Colon (tissue), 2 donors: Measurements from ENCODE around the gene ATP8A2.

ENCODE experiments used
- FAIRE-seq: peaks from 2 replicates; lab custom pipeline; 2012; peaks lifted over from hg19 to GRCh38; lab: Jason Lieb, UNC
- donor health status: control.
- donor health status: control.

The ATP8A2 gene

DNA sequence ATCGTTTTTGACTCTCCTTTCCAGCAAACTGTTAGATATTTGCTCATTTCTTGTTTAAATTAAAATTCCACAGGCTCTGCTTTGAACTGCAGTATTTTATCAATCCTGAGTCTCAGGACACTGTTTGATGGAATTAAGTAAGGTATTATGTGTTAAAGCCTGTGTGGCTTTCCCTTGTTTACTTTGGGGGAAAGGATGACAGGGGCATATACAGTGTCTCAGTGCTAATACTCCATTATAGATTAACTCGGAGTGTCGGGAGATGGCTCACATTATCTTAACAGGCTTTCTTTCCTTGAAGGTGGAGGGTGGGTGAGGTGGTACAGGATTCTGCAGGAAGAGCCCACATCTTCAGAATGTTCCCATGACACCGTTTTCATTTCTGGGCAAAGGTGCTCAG lies 595.4 kb downstream of the ATP8A2 start:
- FAIRE-seq, result no peak

DNA sequence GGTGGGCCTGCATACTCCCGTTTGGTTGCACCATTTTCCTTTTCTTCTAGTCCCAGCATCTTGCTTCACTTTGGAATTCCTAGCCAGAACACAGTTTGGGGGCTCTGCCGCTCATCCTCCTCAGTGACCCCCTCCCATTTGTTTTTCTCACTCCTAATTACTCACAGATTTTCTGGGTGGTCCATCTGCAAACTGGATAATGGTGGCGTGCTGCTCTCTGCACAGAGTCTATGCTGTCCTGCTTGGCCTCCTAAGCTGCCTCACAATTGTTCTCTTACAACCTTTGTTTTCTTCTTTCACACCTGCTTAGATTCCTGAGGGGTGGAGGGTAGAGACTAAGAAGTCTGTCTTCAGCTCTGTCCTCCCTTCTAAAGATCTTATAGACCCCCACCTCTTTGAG lies 599.3 kb downstream of the ATP8A2 start:
- no peak for FAIRE-seq

DNA sequence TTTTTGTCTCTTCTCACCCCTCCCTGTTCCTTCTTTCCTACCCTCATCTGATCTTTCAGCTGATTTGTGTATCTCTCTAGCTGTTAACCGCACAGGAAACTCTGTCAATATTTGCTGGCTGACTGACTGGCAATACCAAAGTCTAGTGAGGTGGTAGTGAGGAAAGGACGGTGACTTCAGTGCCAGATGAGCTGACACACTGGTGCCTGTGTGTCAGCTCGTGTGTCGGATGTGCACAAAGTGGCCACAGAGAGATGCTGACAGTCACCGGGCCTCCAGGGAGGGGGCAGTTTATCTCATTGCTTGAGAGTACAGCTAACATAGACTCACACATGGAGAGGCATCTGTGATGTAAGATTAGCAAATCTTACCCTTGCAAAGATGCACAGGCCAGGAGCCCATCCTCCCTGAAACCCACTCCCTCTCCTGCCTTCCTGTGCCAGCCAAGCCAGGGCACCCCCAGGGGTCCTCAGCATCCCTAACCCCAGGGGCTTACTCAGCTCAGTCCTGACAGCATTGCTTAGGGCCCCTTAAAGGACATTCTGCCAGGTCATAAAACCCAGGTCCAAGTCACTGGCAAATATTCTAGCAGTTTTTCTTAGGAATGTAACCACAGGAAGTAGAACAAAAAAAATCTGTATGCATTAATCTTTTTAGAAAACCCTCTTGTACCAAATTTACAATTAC lies 599.8 kb downstream of the ATP8A2 start:
- no peak for FAIRE-seq

DNA sequence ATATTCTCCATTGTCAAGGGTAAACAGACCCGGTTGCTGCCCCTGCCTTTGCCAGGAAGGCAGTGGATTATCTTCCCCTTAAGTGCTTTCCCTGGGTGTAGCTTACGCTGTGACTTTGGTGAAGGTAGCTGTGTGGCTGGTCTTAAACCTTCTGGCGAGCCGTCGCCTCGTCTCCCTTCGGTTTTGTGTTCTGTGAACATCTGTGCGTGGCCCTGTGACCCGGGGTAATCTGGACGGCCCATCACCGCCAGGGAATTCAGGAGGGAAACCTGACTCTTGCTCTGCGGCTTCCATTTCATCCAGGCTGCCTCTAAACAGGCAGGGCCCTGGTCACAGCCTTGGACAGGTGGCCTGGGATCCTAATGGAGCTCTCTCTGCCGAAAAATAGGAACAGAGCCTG lies 601.3 kb downstream of the ATP8A2 start:
- no peak for FAIRE-seq

DNA sequence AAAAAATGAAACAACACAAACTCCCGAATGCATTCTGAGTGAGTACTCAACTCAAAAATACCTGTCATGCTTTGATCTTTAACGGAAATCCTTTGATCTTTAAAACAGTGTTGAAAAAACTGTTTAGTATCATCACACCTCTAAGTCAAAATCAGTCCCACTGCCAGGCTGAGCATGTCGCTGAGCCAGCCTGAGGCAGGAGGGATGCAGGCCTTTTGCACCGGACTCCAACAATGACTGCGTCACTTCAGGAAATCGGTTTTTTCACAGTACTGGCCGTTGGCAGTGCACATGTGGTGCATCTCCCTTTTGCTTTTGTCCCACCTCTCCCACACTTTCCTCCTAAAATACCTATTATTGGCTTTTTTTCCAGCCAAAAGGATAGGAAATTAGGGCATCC lies 601.8 kb downstream of the ATP8A2 start:
- FAIRE-seq, result no peak

DNA sequence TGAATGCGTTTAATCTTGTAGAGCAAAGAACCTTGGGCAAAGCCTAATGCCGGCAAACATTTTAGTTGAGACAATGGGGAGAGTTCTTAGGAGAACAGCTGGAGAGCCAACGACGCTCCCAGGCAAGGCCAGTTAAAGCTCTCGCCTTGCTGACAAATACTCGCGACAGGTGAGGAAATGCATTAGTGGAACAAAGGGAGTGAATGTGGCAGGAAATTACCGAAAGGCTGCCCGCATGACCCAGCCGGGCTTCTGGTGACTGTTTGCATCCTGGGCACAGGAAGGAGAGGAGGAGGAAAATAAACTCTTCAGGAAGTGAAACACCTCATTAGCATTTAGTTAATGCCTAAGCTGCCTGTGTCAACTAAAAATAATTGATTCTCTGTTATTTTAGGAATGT lies 605.4 kb downstream of the ATP8A2 start:
- no peak for FAIRE-seq

DNA sequence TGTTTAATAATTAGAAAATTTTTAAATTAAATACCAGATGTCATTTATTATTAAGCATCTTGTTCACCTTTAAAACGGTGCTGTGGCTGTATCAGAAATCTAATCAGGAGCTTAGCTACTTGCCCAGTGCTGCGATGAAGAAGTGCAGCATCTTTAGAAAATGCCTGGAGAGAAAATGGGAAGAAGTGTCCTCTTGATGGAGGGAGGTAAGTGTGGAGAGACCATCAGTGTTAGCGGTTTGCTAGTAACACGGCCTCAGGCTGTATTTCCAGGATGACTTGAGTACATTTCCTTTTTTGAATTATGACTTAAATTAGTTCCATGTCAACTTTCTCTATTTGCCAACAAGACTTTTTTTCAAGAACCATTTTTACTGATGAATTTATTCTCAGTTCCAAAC lies 605.9 kb downstream of the ATP8A2 start:
- FAIRE-seq, result no peak

DNA sequence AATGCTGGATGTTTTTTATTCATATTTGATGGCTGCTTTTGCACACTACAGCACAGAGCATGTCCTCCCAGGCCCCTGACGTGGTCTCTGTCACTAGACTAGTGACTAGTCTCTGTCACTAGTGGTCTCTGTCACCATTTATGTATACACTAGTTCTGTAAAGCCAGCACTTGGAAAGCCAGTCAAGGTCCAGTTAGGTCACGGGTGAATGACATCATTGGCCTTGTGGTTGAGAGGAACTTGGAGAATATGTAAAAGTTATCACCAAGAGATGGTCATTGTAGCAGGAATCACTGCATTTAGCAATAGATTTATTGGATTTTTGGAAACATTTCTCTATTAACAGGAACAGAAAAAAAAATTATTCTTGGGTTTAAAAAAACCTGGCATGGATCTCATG lies 607.2 kb downstream of the ATP8A2 start:
- no peak for FAIRE-seq

DNA sequence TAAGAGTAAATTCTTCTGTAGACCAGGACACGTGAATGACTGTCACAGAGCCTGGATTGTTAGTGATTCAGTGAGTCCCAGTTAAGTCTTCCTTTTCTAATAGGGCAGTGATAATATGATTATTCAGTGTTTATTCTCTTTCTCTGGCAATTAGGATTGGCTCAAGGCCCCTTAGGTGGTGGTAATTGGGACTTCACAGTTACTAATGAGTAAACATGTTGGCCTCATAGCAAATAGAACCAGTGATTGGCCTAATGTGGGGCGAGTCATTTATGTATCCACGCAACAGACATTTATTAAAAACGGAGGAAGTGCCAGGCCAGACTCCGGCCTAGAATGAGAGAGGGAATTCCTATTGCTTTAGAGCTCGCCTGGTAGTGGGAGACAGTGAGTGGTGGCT lies 607.6 kb downstream of the ATP8A2 start:
- no peak for FAIRE-seq

DNA sequence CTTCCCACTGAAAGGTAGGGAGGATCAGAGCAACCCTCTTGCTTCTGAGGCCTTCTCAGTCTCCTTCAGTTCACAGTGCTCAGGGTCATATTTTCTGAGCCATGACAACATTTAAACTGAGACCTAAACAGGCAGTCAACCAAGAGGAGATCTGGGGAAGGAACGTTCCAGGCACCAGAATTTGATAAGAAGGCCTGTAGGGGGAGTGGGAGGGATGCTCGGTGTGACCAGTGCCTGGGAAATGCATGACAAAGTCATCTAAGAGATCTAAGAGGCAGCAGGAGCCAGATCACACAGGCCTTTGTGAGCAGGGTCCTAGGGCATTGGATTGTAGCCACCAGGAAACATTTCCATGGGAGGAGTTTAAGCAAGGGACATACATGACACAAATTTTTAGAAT lies 608.5 kb downstream of the ATP8A2 start:
- FAIRE-seq, result no peak

DNA sequence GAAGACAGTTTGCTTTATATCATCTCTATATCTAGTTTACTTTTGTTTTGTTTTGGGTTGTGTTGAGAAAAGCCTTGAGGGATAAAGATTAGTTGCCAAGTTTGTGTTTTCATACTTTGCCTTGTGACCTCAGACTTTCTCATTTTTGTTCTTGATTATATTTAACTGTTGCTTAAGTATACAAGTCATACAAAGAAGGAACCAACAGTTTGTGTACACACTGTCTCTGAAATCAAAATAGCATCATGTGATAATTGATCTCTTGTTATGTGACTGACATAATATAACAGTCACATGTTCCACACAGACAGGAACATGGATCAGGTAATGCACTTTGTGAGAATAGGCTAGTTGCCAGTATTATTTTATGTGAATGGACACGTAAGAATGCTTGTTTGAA lies 609.3 kb downstream of the ATP8A2 start:
- FAIRE-seq, result no peak

DNA sequence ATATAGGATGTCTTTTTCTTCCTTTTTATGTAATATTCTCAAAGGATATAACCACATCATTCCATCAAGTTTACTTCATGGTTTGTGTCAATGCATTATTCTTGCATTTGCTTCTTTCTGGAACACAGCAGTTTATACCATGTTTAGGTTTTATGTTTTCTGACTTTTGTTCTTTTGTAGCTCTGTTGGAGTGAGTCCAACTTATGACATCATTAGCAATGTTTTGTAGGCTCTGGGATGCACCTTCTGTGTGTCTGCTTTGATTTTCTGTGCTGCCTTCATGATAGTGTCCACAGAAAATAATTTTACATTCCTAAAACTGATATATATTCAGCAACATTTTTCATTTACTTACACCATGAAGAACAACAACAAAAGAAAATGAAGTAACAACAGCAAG lies 611.1 kb downstream of the ATP8A2 start:
- FAIRE-seq, result no peak

DNA sequence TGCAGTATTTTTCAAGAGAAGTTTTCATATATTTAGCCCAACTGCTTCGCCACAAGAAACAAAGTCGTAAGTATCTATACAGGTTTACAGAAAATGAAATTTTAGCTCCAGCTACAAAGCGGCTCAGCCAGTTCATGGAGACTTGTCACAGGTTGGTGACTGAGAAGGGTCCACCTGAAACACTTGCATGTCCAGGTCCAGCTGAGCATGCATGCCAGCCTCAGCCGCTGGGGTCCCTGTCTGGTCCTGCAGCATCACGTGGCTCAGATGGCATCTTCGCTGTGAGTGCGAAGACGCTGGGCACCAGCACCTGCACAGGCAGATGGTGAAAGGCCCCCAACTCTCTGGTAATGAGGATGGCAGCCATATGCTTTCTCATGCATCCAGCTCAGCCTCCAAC lies 616.2 kb downstream of the ATP8A2 start:
- no peak for FAIRE-seq

DNA sequence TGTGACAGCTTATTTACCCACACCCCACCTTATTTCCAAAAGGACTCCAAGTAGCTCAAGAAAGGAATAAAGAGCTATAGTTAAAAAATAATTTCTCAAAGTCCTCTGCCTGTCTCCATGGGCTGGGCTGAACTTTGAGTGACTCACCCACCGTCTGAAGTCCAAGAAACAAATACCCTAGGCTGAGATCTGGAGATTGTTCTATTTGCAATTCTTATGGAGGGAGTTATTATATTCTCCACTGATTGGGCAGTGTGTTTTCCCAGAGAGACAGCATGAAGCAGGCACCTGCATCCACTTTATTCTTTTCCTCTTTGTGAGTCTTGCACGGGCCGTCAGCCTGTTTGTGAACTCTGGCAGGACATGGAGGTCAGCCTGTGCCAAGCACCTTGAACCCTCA lies 616.9 kb downstream of the ATP8A2 start:
- FAIRE-seq, result no peak

DNA sequence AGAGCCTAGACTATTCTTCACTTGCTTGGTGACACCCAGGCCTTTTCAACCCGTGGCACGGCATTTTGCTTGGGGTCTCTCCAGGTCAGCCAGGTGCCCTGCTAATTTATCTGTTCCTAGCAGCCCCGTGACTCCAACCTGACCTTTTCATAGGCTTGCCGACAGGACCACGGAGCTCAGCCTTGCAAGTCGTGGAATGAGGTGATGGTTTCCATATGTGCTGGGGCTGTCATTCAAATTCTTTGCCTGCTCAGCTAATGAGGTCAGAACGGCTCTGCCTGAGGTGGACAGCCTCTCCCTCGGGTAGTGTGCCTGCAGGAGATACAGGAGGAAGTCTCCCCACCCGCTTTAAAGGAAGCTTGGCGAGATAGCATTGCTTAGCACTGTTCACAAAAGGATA lies 619.0 kb downstream of the ATP8A2 start:
- FAIRE-seq, result no peak

DNA sequence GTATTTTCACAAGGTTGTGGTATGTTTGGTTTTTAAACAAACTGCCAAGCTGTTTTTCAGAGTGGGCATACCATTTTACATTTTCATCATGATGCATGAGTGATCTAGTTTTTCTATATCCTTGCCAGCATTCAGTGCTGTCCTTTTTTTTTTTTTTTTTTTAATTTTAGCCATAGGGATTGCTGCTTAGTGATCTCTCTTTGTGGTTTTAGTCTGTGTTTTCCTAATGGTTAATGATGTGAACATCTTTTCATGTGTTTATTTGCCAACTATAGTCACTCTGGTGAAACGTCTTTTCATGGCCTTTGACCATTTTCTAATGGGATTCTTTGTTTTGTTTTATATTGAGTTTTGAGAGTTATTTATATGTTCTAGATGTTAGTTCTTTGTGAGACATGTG lies 620.3 kb downstream of the ATP8A2 start:
- no peak for FAIRE-seq

DNA sequence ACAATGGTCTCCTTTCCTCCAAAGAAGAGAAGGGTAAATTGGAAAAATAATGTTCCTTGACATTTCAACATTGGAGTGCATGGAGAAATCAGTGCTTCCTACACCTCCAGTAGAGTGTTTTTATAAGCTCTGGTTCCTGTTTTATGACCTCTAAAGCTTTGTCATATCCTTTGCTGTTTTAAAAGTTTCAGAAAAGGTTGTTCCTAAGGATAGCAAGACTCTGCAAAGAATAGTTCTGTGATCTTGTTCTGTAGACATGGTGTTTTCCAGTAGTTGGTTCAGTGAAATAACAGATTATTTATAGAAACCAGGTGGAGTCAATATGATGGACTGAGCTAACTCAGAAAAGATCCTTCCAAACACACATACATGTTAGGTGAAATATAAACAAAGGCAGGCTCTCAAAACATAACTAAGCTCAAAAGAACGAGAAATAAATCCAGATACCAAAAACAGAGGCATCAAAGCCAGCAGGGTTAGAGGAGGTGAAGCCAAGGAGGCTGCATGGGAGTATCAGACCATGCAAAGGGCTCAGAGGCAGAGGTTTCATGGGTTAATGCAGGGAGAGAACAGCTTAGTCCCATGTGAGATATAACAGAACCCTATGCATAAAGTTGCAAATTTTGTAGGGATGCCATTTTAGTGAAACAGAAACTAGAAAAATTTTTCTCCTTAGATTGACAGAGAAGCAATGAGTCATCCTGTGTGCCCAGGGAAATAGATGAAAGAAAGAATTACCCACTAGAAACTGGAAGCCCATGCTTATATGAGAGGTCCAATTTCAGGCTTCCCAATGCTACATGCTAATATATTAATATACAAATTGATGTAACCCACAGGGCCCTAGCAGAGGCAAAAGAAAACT lies 635.7 kb downstream of the ATP8A2 start:
- no peak for FAIRE-seq

DNA sequence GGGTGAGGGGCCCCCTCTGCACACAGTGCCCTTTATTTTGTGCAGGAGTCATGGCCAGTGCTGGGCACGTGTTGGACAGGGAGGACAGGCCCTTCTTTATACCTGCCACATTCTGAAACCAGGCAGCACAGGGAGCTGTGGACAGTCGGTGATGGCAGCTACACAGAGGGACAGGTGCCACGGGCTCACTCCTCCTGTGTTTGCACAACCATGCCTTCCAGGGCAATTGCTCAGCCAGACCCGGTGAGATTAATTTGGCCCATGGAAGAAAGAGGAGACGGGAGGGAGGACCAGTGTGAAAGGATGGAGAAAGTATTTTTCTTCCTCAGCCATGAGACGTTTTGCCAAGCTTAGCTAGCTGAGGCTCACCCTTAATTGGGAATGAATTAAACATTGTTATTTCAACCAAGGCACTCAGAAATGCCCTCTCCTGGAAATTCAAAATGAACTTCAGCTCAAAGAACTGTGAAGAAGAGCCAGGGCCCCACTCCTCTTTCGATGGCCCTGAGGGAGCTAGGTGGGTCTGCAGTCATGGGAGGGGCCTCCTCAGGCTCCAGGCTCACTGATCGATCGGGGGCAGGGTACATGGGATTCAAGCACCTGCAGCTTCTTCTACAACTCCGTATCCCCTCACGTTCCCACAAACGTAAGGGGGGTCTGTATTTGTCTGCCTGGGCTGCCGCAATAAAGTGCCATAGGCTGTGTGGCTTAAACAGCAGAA lies 638.9 kb downstream of the ATP8A2 start:
- no peak for FAIRE-seq

DNA sequence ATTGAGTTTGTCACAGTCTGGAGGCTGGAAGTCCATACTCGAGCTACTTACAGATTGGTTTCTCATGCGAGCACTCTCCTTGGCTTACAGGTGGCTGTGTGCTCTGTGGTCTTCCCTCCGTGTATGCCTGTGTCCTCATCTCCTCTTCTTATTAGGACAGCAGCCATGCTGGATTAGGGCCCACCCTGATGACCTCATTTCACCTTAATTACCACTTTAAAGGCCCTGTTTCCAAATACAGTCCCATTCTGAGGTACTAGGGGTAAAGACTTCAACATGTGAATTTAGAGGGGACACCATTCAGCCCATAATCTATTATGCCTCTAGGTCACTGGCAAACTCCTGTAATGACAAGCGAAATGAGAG lies 639.4 kb downstream of the ATP8A2 start:
- no peak for FAIRE-seq

DNA sequence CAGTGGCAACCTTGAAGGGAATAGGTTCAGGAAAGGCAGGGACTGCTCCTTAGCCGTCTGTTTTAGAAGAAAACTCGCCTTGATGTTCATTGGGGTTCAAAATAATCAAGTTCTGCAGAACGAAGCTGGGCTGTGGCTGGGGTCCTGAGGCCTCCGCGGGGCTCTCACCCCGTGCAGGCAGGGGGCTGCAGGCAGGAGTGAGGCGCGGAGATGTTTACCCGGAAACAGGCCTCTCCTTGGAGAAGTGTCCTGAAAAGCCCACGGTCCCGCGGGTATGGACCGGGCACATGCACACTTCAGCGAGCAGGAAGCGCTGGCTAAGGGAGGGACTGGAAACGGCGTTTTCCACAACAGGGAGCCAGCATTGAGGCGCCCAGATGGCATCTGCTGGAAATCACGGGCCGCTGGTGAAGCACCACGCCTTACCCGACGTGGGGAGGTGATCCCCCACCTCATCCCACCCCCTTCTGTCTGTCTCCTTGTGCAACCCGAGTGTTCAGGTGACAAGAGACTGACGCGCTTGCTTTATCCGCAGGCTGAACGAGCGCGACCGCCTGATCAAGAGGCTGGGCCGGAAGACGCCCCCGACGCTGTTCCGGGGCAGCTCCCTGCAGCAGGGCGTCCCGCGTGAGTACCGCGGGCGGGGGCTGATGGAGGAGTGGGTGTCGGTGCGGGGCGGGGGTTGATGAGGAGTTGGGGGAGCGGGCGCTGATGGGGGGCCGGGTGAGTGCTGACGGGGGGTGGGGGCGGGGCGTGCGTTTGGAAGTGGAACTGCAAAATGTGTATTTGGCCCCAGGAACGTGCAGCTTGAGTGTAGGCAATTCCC lies 640.4 kb downstream of the ATP8A2 start:
- no peak for FAIRE-seq

DNA sequence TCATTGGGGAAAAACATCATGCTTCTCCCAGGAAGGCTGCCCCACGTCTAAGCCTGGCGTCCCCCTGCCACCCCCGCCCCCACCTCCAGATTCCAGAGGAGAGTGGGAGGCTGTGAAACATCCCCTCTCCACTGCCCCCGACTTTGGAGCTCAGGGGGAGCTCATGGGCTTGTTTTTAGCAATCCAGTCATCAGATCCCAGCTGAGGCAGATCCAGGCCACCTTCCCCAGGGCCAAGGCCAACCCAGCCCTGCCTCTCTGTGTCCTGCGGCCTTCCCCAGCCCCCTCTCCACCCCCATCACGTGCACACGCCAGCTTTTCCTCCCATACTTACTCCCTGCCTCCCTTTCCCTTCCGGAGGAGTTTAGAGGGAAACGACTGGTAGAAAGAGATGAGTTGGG lies 641.2 kb downstream of the ATP8A2 start:
- FAIRE-seq, result no peak
